SK-N-MC (cell line): ENCODE measurements around the gene RANBP3L.

Source experiments
- EZH2 ChIP-seq: fragments of 200-600 bp; sonication (generic); IDR thresholded peaks from one replicate; pipeline ENCODE4 v1.6.1; 2017; ENCODE audit warnings: antibody characterized with exemption
- FOXP2 ChIP-seq: optimal IDR thresholded peaks from 2 replicates; pipeline ENCODE3; 2011; ENCODE audit warnings: mild to moderate bottlenecking, moderate library complexity; ENCODE audit not compliant: insufficient read depth; ENCODE audit errors: extremely low read length, control extremely low read depth
- POLR2AphosphoS5 ChIP-seq: IDR thresholded peaks from 2 replicates; pipeline ENCODE4 v1.6.1; 2012; ENCODE audit warnings: mild to moderate bottlenecking, low read depth, low read length, borderline replicate concordance

DNA sequence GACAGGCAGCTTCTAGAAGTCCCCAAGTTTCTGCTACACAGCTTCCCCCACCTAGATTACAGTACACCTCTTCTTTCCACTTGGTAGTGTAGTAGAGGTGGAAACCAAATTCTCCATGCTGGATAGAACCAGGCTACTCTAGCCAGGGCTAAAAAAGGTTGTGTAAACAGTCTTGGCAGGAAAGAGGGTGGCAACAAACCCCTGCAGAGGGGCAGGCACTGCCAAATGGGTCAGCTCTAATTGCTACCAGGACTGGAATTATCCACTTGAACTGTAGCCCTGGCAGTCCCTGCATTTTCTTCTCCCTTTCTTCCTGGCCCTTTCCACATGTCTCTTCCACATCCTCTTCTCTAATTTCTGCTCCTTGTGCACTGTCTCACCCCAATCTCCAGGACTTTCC, 24.8 kb downstream of the RANBP3L start:
- TF ChIP-seq EZH2, result no peak
- TF ChIP-seq POLR2AphosphoS5, result no peak
- no peak for TF ChIP-seq FOXP2
